Stimulated activated memory B cell treated with anti-CD40 and anti-IgM and Interleukin-4, amounts not matched to agents 10 μg/mL and 1 μg/mL and 100 μg/mL, for 72 hours (primary cell): ENCODE results near the gene FAM193B.

Source experiments
- ATAC-seq: fragments of 150-1000 bp; cut with Tn5 transposase; 2 replicates; pipeline ENCODE4 v1.10.0; 2021
- H3K27ac Mint-ChIP-seq: one replicate; pipeline ENCODE4 v1.8.0; 2022; ENCODE audit warnings: mild to moderate bottlenecking, mixed read lengths
- H3K27me3 Mint-ChIP-seq: one replicate; pipeline ENCODE4 v1.8.0; 2022; ENCODE audit warnings: mixed read lengths
- H3K36me3 Mint-ChIP-seq: one replicate; pipeline ENCODE4 v1.8.0; 2022; ENCODE audit warnings: mixed read lengths
- H3K4me1 Mint-ChIP-seq: one replicate; pipeline ENCODE4 v1.8.0; 2022; ENCODE audit warnings: mixed read lengths
- H3K4me3 Mint-ChIP-seq: one replicate; pipeline ENCODE4 v1.8.0; 2022; ENCODE audit warnings: mild to moderate bottlenecking, moderate library complexity, mixed read lengths
- H3K9me3 Mint-ChIP-seq: one replicate; pipeline ENCODE4 v1.8.0; 2022; ENCODE audit warnings: mixed read lengths

The FAM193B gene

GRCh38 chr5:177484902-177485549, 69.3 kb downstream of the FAM193B start:
- no peak overlapping the region for H3K27ac Mint-ChIP-seq
- ATAC-seq, result no peak

GRCh38 chr5:177483994-177484901, 70.1 kb downstream of the FAM193B start:
- Mint-ChIP-seq H3K27ac (no peak overlapping the region), H3K27me3 (no peaks in the 10 kb centered on the region), H3K4me3 (no peak overlapping the region), H3K9me3 (no peaks in the 10 kb centered on the region), H3K36me3 (peaks cover 5% of the 10 kb centered on the region), H3K4me1 (peaks cover 10% of the 10 kb centered on the region)
- ATAC-seq, result no peak

More at GRCh38 chr5:177484902-177485549, 69.3 kb downstream of the FAM193B start:
- no peaks in the 10 kb centered on the region for H3K27me3 Mint-ChIP-seq
- H3K36me3 Mint-ChIP-seq, result peaks cover 7% of the 10 kb centered on the region
- peaks cover 6% of the 10 kb centered on the region for H3K4me1 Mint-ChIP-seq
- H3K4me3 Mint-ChIP-seq, result no peak overlapping the region
- no peaks in the 10 kb centered on the region for H3K9me3 Mint-ChIP-seq

GRCh38 chr5:177483042-177483441, 71.3 kb downstream of the FAM193B start:
- peaks cover 2% of the 10 kb centered on the region for H3K36me3 Mint-ChIP-seq
- H3K27me3 Mint-ChIP-seq, result no peaks in the 10 kb centered on the region
- no peak overlapping the region for H3K4me3 Mint-ChIP-seq
- H3K9me3 Mint-ChIP-seq, result no peaks in the 10 kb centered on the region
- peaks cover 19% of the 10 kb centered on the region for H3K4me1 Mint-ChIP-seq
- H3K27ac Mint-ChIP-seq, result no peak overlapping the region
- ATAC-seq, result no peak

- H3K36me3 Mint-ChIP-seq, result no peaks in the 10 kb centered on the region
- H3K4me3 Mint-ChIP-seq, result no peak overlapping the region
- H3K9me3 Mint-ChIP-seq, result no peaks in the 10 kb centered on the region
- H3K4me1 Mint-ChIP-seq, result peaks cover 19% of the 10 kb centered on the region
- no peaks in the 10 kb centered on the region for H3K27me3 Mint-ChIP-seq
- no peak for ATAC-seq
- H3K27ac Mint-ChIP-seq, result no peak overlapping the region
Observed at GRCh38 chr5:177482359-177482795, 72.0 kb downstream of the FAM193B start.

GRCh38 chr5:177479774-177480173, 74.6 kb downstream of the FAM193B start:
- no peaks in the 10 kb centered on the region for H3K9me3 Mint-ChIP-seq
- peaks cover 37% of the 10 kb centered on the region for H3K4me1 Mint-ChIP-seq
- H3K36me3 Mint-ChIP-seq, result no peaks in the 10 kb centered on the region
- peak overlapping the region; percentile 77 for H3K27ac Mint-ChIP-seq
- H3K27me3 Mint-ChIP-seq, result peaks cover 2% of the 10 kb centered on the region
- no peak overlapping the region for H3K4me3 Mint-ChIP-seq
- no peak for ATAC-seq

- Mint-ChIP-seq H3K27me3 (peaks cover 10% of the 10 kb centered on the region), H3K4me3 (peak overlapping the region; percentile 38), H3K36me3 (no peaks in the 10 kb centered on the region), H3K27ac (peak overlapping the region; percentile 77), H3K9me3 (no peaks in the 10 kb centered on the region), H3K4me1 (peaks cover 45% of the 10 kb centered on the region)
- ATAC-seq, result peak; percentile 79
Observed at GRCh38 chr5:177478711-177479646, 75.4 kb downstream of the FAM193B start.

GRCh38 chr5:177477701-177478477, 76.5 kb downstream of the FAM193B start:
- Mint-ChIP-seq H3K9me3 (no peaks in the 10 kb centered on the region), H3K4me3 (no peak overlapping the region), H3K27ac (peak overlapping the region; percentile 49), H3K36me3 (no peaks in the 10 kb centered on the region), H3K4me1 (peaks cover 49% of the 10 kb centered on the region), H3K27me3 (peaks cover 16% of the 10 kb centered on the region)
- ATAC-seq, result no peak

GRCh38 chr5:177476531-177477233, 77.7 kb downstream of the FAM193B start:
- H3K27me3 Mint-ChIP-seq, result peaks cover 16% of the 10 kb centered on the region
- no peak for ATAC-seq
- H3K9me3 Mint-ChIP-seq, result no peaks in the 10 kb centered on the region
- H3K4me3 Mint-ChIP-seq, result no peak overlapping the region
- no peaks in the 10 kb centered on the region for H3K36me3 Mint-ChIP-seq
- no peak overlapping the region for H3K27ac Mint-ChIP-seq
- H3K4me1 Mint-ChIP-seq, result peaks cover 49% of the 10 kb centered on the region

- no peak overlapping the region for H3K27ac Mint-ChIP-seq
- peaks cover 49% of the 10 kb centered on the region for H3K4me1 Mint-ChIP-seq
- no peaks in the 10 kb centered on the region for H3K36me3 Mint-ChIP-seq
- no peaks in the 10 kb centered on the region for H3K9me3 Mint-ChIP-seq
- H3K27me3 Mint-ChIP-seq, result peaks cover 17% of the 10 kb centered on the region
- H3K4me3 Mint-ChIP-seq, result no peak overlapping the region
- no peak for ATAC-seq
Observed at GRCh38 chr5:177475563-177476427, 78.6 kb downstream of the FAM193B start.

GRCh38 chr5:177474846-177475562, 79.4 kb downstream of the FAM193B start:
- Mint-ChIP-seq H3K9me3 (no peaks in the 10 kb centered on the region), H3K27ac (no peak overlapping the region), H3K36me3 (no peaks in the 10 kb centered on the region), H3K27me3 (peaks cover 25% of the 10 kb centered on the region), H3K4me3 (peak overlapping the region; percentile 73), H3K4me1 (peaks cover 47% of the 10 kb centered on the region)
- ATAC-seq, result no peak

GRCh38 chr5:177474002-177474476, 80.3 kb downstream of the FAM193B start:
- ATAC-seq, result no peak
- H3K4me1 Mint-ChIP-seq, result peaks cover 37% of the 10 kb centered on the region
- peak overlapping the region; percentile 18 for H3K27ac Mint-ChIP-seq
- peak overlapping the region; percentile 73 for H3K4me3 Mint-ChIP-seq
- peaks cover 32% of the 10 kb centered on the region for H3K27me3 Mint-ChIP-seq
- no peaks in the 10 kb centered on the region for H3K36me3 Mint-ChIP-seq
- no peaks in the 10 kb centered on the region for H3K9me3 Mint-ChIP-seq

GRCh38 chr5:177473443-177474001, 80.8 kb downstream of the FAM193B start, which contains the start of gene DBN1:
TSS of gene DBN1 (minus strand) at chr5:177473634. CDS start at chr5:177473521, 113 bp downstream.
- Mint-ChIP-seq H3K4me3 (peak within 1 kb of the TSS; percentile 73), H3K9me3 (no peaks in the 10 kb centered on the region), H3K27me3 (peaks cover 32% of the 10 kb centered on the region), H3K27ac (peak within 1 kb of the TSS; percentile 18), H3K36me3 (no peaks in the 10 kb centered on the region), H3K4me1 (peaks cover 32% of the 10 kb centered on the region)
- ATAC-seq, result peak; percentile 20
